GM12891 (cell line): ENCODE results near the gene TSC1.
A peak's percentile ranks its signal among the peaks of the same experiment; 100 is the strongest.

Experiments
- DNase-seq: peaks from one replicate; pipeline ENCODE4 v3.0.0; 2011; ENCODE audit warnings: low spot score; ENCODE audit not compliant: insufficient read length
- FAIRE-seq: peaks from 2 replicates; lab custom pipeline; 2011; peaks lifted over from hg19 to GRCh38; lab: Jason Lieb, UNC
- PAX5 ChIP-seq: IDR thresholded peaks from 2 replicates; pipeline ENCODE4 v1.6.1; 2011; ENCODE audit warnings: low read length, moderate library complexity, mild to moderate bottlenecking; ENCODE audit not compliant: insufficient read depth, severe bottlenecking
- POLR2A ChIP-seq: IDR thresholded peaks from 2 replicates; pipeline ENCODE4 v1.6.1; 2011; ENCODE audit warnings: low read depth, low read length, control low read depth
- POLR2AphosphoS5 ChIP-seq: IDR thresholded peaks from 2 replicates; pipeline ENCODE4 v1.6.1; 2011; ENCODE audit warnings: low read depth, low read length, control low read depth
- POU2F2 ChIP-seq: IDR thresholded peaks from 2 replicates; pipeline ENCODE4 v1.6.1; 2011; ENCODE audit warnings: low read depth, mild to moderate bottlenecking, control low read depth, low read length, moderate library complexity
- SPI1 ChIP-seq: IDR thresholded peaks from 2 replicates; pipeline ENCODE4 v1.6.1; 2011; ENCODE audit warnings: low read depth, low read length, control low read depth
- TAF1 ChIP-seq: IDR thresholded peaks from 2 replicates; pipeline ENCODE4 v1.6.1; 2011; ENCODE audit warnings: low read depth, low read length, control low read depth

TSC1 gene

DNA sequence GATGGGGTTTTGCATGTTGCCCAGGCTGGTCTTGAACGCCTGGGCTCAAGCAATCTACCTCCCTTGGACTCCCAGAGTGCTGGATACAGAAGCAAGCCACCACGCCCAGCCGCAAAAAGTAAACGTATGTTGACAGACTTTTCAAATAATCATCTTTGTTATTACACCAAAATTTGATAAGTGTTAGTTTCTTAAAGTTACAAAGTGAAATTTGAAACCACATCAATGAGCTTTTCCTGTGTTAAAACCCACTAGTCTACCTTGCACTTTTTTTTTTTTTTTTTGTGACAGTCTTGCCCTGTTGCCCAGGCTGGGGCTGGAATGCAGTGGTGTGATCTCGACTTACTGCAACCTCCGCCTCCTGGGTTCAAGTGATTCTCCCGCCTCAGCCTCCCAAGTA is 35.8 kb downstream of the TSC1 start:
- DNase-seq (no peak), FAIRE-seq (no peak)
- no peak for TF ChIP-seq POU2F2
- TF ChIP-seq TAF1: no peak
- no peak for TF ChIP-seq POLR2AphosphoS5
- TF ChIP-seq PAX5: no peak
- TF ChIP-seq POLR2A: no peak
- TF ChIP-seq SPI1: no peak

DNA sequence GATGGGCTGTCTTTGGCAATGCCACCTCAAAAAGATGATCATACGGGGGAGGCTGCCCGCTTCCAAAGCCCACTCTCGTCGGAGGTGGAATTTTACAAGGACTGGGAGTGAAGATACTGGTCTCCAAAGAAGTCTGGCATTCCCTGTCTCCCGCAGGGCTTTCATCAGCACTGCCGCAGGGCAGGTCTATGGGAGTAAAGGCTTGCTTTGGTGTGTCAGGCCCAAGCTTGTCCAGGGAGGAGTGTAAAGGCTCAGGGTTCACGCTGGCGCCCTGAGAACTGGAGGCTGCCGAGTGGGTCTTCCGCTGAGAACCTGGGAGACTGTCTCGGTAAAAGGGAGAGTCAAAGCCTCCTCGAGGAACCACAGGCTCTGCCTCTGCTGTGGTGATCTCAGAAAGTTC is 38.7 kb downstream of the TSC1 start:
- TF ChIP-seq SPI1: no peak
- TF ChIP-seq POLR2AphosphoS5: no peak
- FAIRE-seq (no peak), DNase-seq (no peak)

DNA sequence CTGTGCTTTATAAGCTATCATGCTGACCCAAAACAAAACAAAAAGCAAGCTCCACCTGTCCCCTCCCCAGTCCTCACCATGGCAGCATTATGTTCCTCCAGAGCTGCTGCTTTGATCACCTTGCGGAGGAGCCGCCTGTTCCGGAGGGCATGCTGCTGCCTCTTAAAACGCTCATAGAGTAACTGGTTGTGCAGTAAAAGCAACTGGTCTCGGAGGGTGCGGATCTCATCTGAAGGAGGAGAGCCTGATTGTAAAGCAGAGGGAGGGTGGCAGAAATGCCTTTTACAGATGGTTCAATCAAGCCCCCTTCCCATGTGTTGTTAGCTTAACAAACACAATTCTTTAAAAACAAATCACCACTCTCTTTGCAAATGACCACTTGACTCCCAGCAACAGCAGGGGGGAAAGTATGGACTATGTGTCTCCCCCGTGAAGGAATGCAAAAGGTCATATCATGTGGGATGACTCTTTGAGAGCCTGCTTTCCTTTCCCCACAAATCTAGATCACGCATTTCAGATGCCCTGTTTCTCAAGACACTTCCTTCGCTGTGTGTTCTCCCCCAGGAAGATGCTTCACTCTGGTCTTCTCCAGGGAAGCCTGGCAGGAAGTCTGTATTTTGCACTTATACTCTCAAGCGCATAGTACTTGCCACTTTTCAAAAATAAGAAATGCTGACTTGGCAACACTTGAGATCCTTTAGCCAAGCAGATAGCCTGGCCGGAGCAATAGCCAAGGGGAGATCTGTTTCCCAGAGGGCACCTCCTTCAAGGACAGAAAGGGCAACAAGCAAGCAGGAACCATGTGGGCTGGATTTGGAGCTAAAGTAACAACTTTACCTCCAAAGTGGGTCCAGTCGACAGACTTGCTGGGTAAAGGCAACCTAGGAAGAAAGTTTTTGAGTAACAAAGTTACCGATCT is 40.6 kb downstream of the TSC1 start:
- FAIRE-seq (no peak), DNase-seq (no peak)
- TF ChIP-seq TAF1 (no peak), SPI1 (no peak), PAX5 (no peak), POLR2AphosphoS5 (no peak), POU2F2 (no peak), POLR2A (no peak)

DNA sequence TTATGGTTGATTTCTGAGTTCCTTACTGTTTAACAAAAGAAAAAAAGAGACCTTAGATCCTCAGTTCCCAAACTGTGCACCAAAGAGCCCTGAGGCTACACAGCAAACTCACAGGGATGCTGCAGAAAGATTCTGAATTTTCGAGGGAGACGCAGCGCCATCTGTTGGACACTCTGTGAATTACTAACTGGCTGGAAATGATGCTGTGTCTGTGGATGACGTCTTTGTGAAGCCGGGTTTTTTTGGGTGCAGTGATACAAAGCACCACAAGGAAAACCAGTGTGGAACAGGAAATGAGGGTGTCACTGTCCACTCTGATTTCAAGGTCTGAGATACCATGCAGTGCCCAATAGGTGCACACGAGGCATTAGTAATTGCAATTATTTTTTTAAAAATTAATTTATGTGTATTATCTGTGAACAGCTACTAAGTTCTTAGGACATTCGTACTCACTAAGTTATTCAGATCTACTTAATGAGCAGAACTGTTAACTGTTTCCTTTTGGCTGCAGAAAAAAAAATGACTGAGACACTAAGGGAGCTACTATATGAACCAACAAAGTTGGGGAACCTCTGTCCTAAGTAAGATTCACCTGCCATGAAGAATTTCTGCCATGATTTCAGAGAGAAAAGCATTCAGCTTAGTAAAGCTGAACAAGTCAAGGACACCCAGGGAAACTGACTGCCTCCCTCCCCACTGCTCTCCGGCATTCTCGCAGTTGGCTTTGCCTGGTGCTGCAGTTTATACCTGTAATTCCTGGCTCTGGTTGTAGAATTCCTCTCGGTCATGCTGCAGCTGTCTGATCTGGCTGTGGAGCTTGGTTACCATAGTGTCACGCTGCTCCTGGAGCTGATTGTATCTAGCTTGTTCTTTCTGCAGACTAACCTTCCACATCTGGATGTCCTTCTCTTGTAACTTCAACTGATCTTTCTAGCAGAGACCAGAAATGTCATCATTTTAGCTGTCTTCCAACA is 42.3 kb downstream of the TSC1 start:
- TF ChIP-seq TAF1 (no peak), POLR2A (no peak)
- DNase-seq: peak; percentile 59
- peak; percentile 67 for FAIRE-seq

DNA sequence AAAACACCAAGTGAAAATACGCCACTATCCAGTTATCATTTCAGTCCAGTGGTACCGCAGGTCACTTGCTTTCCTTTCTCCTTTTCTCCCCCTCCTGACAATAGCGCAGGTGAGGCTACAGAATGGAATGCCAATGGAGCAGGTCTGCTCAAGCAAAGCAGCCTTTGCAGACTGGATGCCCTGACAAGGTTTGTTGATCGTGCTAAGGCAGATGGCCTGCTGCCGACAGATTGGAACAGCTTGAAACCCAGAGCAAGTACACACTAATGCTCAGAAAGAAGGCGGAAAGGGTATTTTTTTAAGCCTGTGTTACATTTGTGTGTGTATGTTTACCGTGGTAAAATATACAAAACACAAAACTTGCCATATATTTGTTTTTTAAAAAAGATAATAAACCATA is 46.4 kb downstream of the TSC1 start:
- FAIRE-seq (no peak), DNase-seq (no peak)
- no peak for TF ChIP-seq TAF1
- no peak for TF ChIP-seq POU2F2
- TF ChIP-seq POLR2A: no peak
- no peak for TF ChIP-seq PAX5
- TF ChIP-seq SPI1: no peak
- no peak for TF ChIP-seq POLR2AphosphoS5

DNA sequence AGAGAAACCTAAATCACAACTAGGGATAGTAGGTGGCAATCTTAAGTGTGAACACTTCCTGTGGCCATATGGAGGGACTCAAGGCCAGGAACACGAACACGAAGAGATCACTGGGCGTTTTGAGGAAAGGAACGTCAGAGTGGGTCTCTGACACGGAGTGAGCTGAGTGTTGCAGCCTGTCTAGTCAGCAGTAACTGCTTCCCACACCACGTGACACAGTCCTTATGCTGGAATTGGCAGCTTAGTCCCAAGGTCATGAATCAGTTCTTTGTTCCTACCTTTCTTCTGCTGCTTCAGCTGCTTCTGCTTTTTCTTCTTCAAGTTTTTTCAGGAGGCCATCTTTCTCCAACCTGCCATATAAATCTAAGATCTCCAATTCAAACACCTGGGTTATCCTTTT is 47.5 kb downstream of the TSC1 start:
- DNase-seq: no peak
- peak; percentile 5 for FAIRE-seq
- TF ChIP-seq POLR2AphosphoS5 (no peak), TAF1 (no peak), SPI1 (no peak)

DNA sequence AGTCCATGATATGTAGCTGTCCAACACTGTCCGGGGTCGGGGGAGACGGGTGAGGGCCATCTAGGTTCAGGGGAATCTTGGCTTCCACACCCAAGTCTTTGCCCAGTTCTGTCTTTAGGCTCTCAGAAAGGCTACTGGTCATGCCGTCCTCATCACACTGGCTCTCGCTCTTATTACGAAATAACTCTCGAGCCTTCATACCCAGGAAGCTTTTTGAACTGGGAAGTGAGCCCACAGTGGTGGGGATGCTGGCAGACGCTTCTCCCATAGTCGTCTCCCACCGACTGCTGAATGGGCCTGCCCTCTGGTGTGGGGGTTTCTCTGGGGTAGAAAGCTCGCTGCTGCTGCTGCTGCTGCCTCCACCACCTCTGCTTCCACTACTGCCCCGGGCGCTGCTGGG is 48.2 kb downstream of the TSC1 start:
- DNase-seq: no peak
- FAIRE-seq: no peak
- TF ChIP-seq PAX5 (no peak), POU2F2 (no peak), TAF1 (no peak), POLR2AphosphoS5 (no peak), SPI1 (no peak), POLR2A (no peak)

DNA sequence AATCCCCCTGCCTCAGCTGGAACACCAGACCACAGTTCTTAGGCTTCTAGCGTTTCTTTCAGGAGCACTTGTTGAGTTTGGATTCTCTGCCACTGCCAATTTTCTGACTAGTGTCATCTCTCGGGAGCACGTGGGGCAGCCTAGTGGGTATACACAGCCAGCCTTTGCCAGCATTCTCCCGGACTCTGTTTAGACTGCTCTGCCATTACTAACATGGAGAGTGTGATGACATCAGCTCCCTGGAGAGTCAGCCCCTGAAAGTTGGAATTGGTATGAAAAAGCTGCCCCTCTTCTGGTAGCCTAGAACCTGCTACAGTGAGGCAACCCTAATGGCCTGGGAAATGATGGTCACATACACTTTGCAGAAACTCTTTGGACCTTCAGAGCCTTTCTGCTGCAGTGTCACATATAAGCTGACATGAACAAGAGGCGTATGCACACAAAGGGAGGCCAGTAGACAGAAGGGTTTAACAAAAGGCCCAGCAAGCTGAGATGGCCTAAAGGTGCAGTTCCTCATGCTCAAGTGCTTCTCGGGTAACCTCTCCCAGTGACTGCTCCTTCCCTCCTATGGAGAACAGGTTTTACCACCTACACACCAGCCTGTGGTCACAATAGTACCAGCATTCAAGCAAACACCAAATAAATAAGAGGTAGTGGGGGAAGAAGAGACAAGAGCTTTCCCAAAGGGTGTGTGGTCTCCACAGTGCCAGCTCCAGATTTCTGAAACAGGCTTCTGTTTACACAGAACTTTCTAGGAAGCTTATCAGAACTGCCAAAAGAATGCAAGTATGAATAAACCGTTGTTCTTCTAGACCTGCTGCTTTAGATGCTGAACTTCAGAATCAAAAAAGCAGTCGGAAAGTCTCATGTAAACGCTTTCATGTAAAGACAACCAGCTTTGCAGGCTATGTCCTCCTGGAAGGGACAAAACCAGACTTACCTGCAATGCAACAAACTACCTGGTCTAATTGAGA is 49.3 kb downstream of the TSC1 start:
- DNase-seq (no peak), FAIRE-seq (no peak)
- no peak for TF ChIP-seq POLR2A
- TF ChIP-seq TAF1: no peak
- TF ChIP-seq PAX5: no peak

DNA sequence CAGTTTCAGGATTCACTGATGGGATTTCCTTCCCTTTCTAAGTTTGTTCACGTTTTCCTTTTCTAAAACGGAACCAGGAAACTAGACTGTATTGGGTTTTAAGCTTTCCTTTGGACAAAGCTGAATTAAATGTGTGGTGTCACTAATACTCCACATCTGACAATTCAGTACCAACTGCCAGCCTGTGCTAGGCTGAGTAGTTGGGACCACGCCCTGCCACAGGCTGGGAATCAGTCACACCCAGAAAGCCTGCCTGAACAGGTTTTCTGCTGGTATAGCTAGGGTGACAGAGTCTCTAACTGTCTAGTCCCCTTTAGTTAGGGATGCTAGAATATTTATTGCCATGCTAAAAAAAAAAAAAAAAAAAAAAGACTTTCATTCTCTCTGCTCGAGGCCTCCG is 50.1 kb downstream of the TSC1 start:
- DNase-seq (no peak), FAIRE-seq (no peak)
- TF ChIP-seq POLR2A: no peak
- TF ChIP-seq SPI1: no peak
- no peak for TF ChIP-seq TAF1
- TF ChIP-seq POU2F2: no peak
- TF ChIP-seq POLR2AphosphoS5: no peak
- TF ChIP-seq PAX5: no peak
